GM12874 (cell line): Measurements from ENCODE around the gene KHDRBS2.

ENCODE experiments used
- CTCF ChIP-seq: IDR thresholded peaks from 2 replicates; pipeline ENCODE4 v1.5.1; 2011; ENCODE audit warnings: low read depth, mild to moderate bottlenecking, control low read depth, low read length, moderate library complexity; ENCODE audit not compliant: insufficient read depth

The KHDRBS2 gene

GRCh38 chr6:62086047-62086446 is 200.0 kb downstream of the KHDRBS2 start:
- no peak for TF ChIP-seq CTCF

- TF ChIP-seq CTCF = no peak
Observed at GRCh38 chr6:62075869-62076268, 210.2 kb downstream of the KHDRBS2 start.

GRCh38 chr6:62059901-62060300 is 226.1 kb downstream of the KHDRBS2 start:
- no peak for TF ChIP-seq CTCF

- no peak for TF ChIP-seq CTCF
Observed at GRCh38 chr6:62057300-62057699, 228.7 kb downstream of the KHDRBS2 start.

GRCh38 chr6:62045502-62045901 is 240.5 kb downstream of the KHDRBS2 start:
- no peak for TF ChIP-seq CTCF

- no peak for TF ChIP-seq CTCF
Observed at GRCh38 chr6:62043084-62043483, 242.9 kb downstream of the KHDRBS2 start.

GRCh38 chr6:62042429-62042828 is 243.6 kb downstream of the KHDRBS2 start:
- no peak for TF ChIP-seq CTCF

- no peak for TF ChIP-seq CTCF
Observed at GRCh38 chr6:62039605-62040004, 246.4 kb downstream of the KHDRBS2 start.
